IMR-90 (cell line): Measurements from ENCODE around the gene PLD1. TPM values are rescaled to one million over a fixed set of nuclear protein-coding genes. Genes with fewer than 3 reads are reported as not detected.

ENCODE experiments used
- CTCF ChIP-seq: conservative IDR thresholded peaks from 2 replicates; pipeline ENCODE4 v1.5.1; 2012; ENCODE audit warnings: mild to moderate bottlenecking, low read depth, low read length, improper control_type of control experiment
- POLR2A ChIP-seq: IDR thresholded peaks from 2 replicates; pipeline ENCODE4 v1.6.1; 2012; ENCODE audit warnings: mild to moderate bottlenecking, low read depth, low read length
- polyA plus RNA-seq, 3 experiments: library from polyadenylated mRNA; depleted of rRNA; stranded (reverse); fragments of >200 nt; gene quantifications; 2 replicates each; pipeline ENCODE4 v1.2.3, GENCODE V29; 2012; ENCODE audit warnings: low replicate concordance in 1 of 3
- total RNA-seq: library from RNA; depleted of rRNA; stranded (reverse); fragments of >200 nt; gene quantifications from 2 replicates; pipeline ENCODE4 v1.2.3, GENCODE V29; 2012

PLD1 gene
- total and polyA plus RNA-seq, 2 of the 4 experiments (the other 2 are of a cell fraction): 3.3 to 9.7 TPM

GRCh38 chr3:171829841-171830517, 19.7 kb upstream of the PLD1 start (continued):
- TF ChIP-seq CTCF (peak; percentile 75), POLR2A (0 out of 2 replicates have a peak, but pooled peaks have one; percentile 25)
